SU-DHL-6 (cell line): ENCODE results near the gene DNMT1.

Experiments
- H2AFZ ChIP-seq: fragments of 200-600 bp; sonication (generic); 2 replicates; pipeline ENCODE4 v1.6.1; 2014; ENCODE audit warnings: low read depth, mild to moderate bottlenecking, moderate library complexity, mixed read lengths, antibody characterized with exemption, low read length; ENCODE audit not compliant: severe bottlenecking
- H3F3A ChIP-seq: fragments of 200-600 bp; shearing (Covaris generic); 2 replicates; pipeline ENCODE4 v1.6.0; 2016; ENCODE audit warnings: antibody characterized with exemption, mild to moderate bottlenecking; ENCODE audit not compliant: insufficient read depth
- H3K27ac ChIP-seq: fragments of 200-600 bp; sonication (generic); 2 replicates; pipeline ENCODE4 v1.5.1; 2016; ENCODE audit warnings: low read depth, mild to moderate bottlenecking, low read length, moderate library complexity, mixed read lengths
- H3K27me3 ChIP-seq: fragments of 200-600 bp; sonication (generic), shearing (Covaris generic); 2 replicates; pipeline ENCODE4 v1.6.0; 2014; ENCODE audit warnings: mild to moderate bottlenecking, low read length
- H3K36me3 ChIP-seq: fragments of 200-600 bp; sonication (generic); 2 replicates; pipeline ENCODE4 v1.6.1; 2014; ENCODE audit warnings: mild to moderate bottlenecking, low read length, mixed read lengths
- H3K4me2 ChIP-seq: fragments of 300-600, 200-600 bp; shearing (Covaris generic), sonication (generic); 2 replicates; pipeline ENCODE4 v1.6.0; 2014; ENCODE audit warnings: low read length, low read depth, mild to moderate bottlenecking; ENCODE audit not compliant: poor library complexity, severe bottlenecking
- H3K4me3 ChIP-seq: fragments of 200-600 bp; sonication (generic); 2 replicates; pipeline ENCODE4 v1.5.1; 2014; ENCODE audit warnings: antibody characterized with exemption, low read length, mild to moderate bottlenecking, mixed read lengths; ENCODE audit not compliant: insufficient read depth, poor library complexity, severe bottlenecking
- H3K79me2 ChIP-seq: fragments of 200-600 bp; sonication (generic); 2 replicates; pipeline ENCODE4 v1.6.1; 2014; ENCODE audit warnings: mild to moderate bottlenecking, low read length, moderate library complexity; ENCODE audit not compliant: insufficient read depth
- H3K9ac ChIP-seq: fragments of 200-600 bp; sonication (generic); 2 replicates; pipeline ENCODE4 v1.7.0; 2014; ENCODE audit warnings: mild to moderate bottlenecking, low read length
- H3K9me2 ChIP-seq: fragments of 200-600 bp; sonication (generic); replicated peaks from 2 replicates; pipeline ENCODE4 v1.6.1; 2014; ENCODE audit warnings: low read length; ENCODE audit not compliant: insufficient read depth
- H3K9me3 ChIP-seq: fragments of 200-600 bp; sonication (generic); 2 replicates; pipeline ENCODE4 v1.6.1; 2014; ENCODE audit warnings: low read length, mixed read lengths; ENCODE audit not compliant: insufficient read depth
- H4K20me1 ChIP-seq: fragments of 200-600 bp; sonication (generic); 2 replicates; pipeline ENCODE4 v1.6.1; 2014; ENCODE audit warnings: low read depth, mild to moderate bottlenecking, antibody characterized with exemption, low read length, moderate library complexity, mixed read lengths
- EZH2phosphoT487 ChIP-seq: fragments of 200-600 bp; sonication (generic), shearing (Covaris generic); conservative IDR thresholded peaks from 2 replicates; pipeline ENCODE4 v1.6.1; 2018; ENCODE audit warnings: mild to moderate bottlenecking, antibody characterized with exemption, low read length, moderate library complexity, mixed read lengths
- TF ChIP-seq, protein P1 (sequence below): fragments of 200-600 bp; sonication (generic); IDR thresholded peaks from one replicate; pipeline ENCODE4 v1.5.1; 2017; ENCODE audit warnings: antibody characterized with exemption, mild to moderate bottlenecking, low read length, moderate library complexity; ENCODE audit not compliant: insufficient read depth, poor library complexity, severe bottlenecking

DNMT1 gene

DNA sequence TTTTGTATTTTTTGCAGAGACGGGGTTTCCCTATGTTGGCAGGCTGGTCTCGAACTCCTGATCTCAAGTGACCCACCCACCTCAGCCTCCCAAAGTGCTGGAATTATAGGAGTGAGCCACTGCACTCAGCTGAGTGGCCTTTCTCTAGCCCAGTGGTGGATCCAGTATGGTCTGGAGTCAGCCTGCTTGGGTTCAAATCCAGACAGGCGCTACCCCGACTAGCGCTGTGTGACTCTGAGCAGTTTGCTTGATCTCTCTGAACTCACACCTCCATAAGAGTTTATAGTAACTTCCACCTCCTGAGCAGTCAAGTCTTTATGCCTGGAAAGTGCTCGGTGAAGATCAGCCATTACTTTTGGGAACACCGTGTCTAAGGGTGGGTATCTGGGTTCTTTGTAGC, 25.9 kb upstream of the DNMT1 start:
- Histone ChIP-seq H3K27me3 (no peaks in the 10 kb centered on the region), H2AFZ (no peak overlapping the region), H3K27ac (peak overlapping the region; percentile 99), H3K4me2 (peak overlapping the region; percentile 70), H3F3A (peaks cover 67% of the 10 kb centered on the region), H3K9me2 (no peaks in the 10 kb centered on the region), H4K20me1 (no peaks in the 10 kb centered on the region), H3K79me2 (peaks cover 46% of the 10 kb centered on the region), H3K36me3 (peaks cover 21% of the 10 kb centered on the region; the same call in 1 of the 2 replicates), H3K9ac (peak overlapping the region; percentile 53), H3K4me3 (peak overlapping the region; percentile 1), H3K9me3 (no peaks in the 10 kb centered on the region)
- TF ChIP-seq, protein P1, sequence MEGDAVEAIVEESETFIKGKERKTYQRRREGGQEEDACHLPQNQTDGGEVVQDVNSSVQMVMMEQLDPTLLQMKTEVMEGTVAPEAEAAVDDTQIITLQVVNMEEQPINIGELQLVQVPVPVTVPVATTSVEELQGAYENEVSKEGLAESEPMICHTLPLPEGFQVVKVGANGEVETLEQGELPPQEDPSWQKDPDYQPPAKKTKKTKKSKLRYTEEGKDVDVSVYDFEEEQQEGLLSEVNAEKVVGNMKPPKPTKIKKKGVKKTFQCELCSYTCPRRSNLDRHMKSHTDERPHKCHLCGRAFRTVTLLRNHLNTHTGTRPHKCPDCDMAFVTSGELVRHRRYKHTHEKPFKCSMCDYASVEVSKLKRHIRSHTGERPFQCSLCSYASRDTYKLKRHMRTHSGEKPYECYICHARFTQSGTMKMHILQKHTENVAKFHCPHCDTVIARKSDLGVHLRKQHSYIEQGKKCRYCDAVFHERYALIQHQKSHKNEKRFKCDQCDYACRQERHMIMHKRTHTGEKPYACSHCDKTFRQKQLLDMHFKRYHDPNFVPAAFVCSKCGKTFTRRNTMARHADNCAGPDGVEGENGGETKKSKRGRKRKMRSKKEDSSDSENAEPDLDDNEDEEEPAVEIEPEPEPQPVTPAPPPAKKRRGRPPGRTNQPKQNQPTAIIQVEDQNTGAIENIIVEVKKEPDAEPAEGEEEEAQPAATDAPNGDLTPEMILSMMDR = no peak
- no peak for TF ChIP-seq EZH2phosphoT487

DNA sequence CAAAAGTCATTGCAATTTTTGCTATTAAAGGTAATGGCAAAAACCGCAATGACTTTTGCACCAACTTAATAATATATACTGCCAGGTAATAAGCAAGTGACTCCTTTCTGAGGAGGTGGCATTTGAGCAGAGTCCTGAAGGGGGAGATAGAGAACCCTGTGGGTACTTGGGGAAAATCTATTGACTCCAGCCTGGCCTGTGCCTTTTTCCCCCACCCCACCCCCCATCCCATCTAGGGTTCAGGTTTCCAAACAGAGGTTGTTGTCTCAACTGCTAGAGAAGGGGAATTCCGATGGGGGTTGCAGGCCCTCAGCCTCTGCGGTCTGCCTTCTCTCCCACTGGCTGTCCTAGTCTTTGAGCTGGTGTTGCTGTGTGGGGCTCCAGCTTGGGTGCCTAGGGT, 24.9 kb upstream of the DNMT1 start:
- H3K4me2 ChIP-seq = peak overlapping the region; percentile 70
- peaks cover 58% of the 10 kb centered on the region for H3F3A ChIP-seq
- H3K27me3 ChIP-seq = no peaks in the 10 kb centered on the region
- H3K79me2 ChIP-seq = peaks cover 36% of the 10 kb centered on the region
- H3K36me3 ChIP-seq = peaks cover 21% of the 10 kb centered on the region; the same call in 1 of the 2 replicates
- no peak overlapping the region for H3K4me3 ChIP-seq
- TF ChIP-seq, protein P1 = peak; percentile 75
- no peak for TF ChIP-seq EZH2phosphoT487
- H3K27ac ChIP-seq = peak overlapping the region; percentile 99
- H4K20me1 ChIP-seq = no peaks in the 10 kb centered on the region
- H3K9me2 ChIP-seq = no peaks in the 10 kb centered on the region
- peak overlapping the region; percentile 53 for H3K9ac ChIP-seq
- no peak overlapping the region for H2AFZ ChIP-seq
- no peaks in the 10 kb centered on the region for H3K9me3 ChIP-seq

DNA sequence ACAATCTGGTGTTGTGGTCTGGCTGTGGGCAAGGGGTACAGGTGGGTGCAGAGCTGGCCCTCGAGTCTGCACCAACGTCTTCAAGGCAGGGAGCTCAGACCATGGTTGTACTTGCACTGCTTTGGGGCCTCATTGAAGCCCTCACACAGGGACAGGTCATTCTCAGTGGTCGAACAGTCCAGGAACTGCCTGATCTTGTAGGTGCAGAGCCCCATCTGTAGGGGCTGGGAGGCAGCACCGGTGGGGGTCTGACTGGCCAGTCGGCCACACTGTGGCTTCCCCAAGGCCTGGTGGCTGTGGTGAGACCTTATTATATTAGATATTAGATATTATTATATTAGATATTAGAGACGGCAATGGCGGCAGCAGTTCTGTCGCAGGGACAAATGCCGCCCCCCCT, 22.3 kb upstream of the DNMT1 start:
- Histone ChIP-seq H3K36me3 (peaks cover 10% of the 10 kb centered on the region; the same call in 1 of the 2 replicates), H3K4me3 (no peak overlapping the region), H3K27ac (no peak overlapping the region), H3K27me3 (no peaks in the 10 kb centered on the region), H3K4me2 (no peak overlapping the region), H3K9me3 (no peaks in the 10 kb centered on the region), H3F3A (peaks cover 37% of the 10 kb centered on the region), H3K79me2 (peaks cover 22% of the 10 kb centered on the region), H2AFZ (no peak overlapping the region), H4K20me1 (no peaks in the 10 kb centered on the region), H3K9me2 (no peaks in the 10 kb centered on the region), H3K9ac (no peak overlapping the region)
- TF ChIP-seq, protein P1 = no peak
- TF ChIP-seq EZH2phosphoT487 = no peak
